K562 (cell line): ENCODE data around the gene MEIKIN. TPM values are rescaled to one million over a fixed set of nuclear protein-coding genes. Genes with fewer than 3 reads are reported as not detected.

Source experiments
- COPS2 ChIP-seq: fragments of 450-650 bp; conservative IDR thresholded peaks from 2 replicates; pipeline ENCODE4 v1.6.1; 2016; ENCODE audit warnings: mild to moderate bottlenecking, moderate library complexity
- CTBP1 ChIP-seq: fragments of 450-650 bp; IDR thresholded peaks from 2 replicates; pipeline ENCODE4 v1.6.1; 2016; ENCODE audit warnings: borderline replicate concordance
- ETS2 ChIP-seq: IDR thresholded peaks from 2 replicates; pipeline ENCODE4 v1.6.1; 2016; ENCODE audit warnings: borderline replicate concordance, missing genetic modification characterization, mild to moderate bottlenecking, moderate library complexity, missing compliant biosample characterization; ENCODE audit not compliant: poor library complexity, severe bottlenecking
- EZH2 ChIP-seq: IDR thresholded peaks from 2 replicates; pipeline ENCODE4 v1.6.1; 2012; ENCODE audit warnings: low read depth, mild to moderate bottlenecking, inconsistent platforms, low read length, borderline replicate concordance
- GATAD2A ChIP-seq: fragments of 450-650 bp; IDR thresholded peaks from 2 replicates; pipeline ENCODE4 v1.6.1; 2017
- GATAD2B ChIP-seq: fragments of 450-650 bp; IDR thresholded peaks from 2 replicates; pipeline ENCODE4 v1.6.1; 2017; ENCODE audit warnings: mild to moderate bottlenecking, borderline replicate concordance
- HBP1 ChIP-seq: fragments of 450-650 bp; formaldehyde crosslinking; IDR thresholded peaks from 2 replicates; pipeline ENCODE4 v1.4.0; 2022; ENCODE audit warnings: missing genetic modification characterization
- HDAC1 ChIP-seq, 2 experiments: fragments of 450-650 bp; IDR thresholded peaks; 2 replicates each; pipeline ENCODE4 v1.6.1; 2016 to 2017; ENCODE audit warnings: inconsistent platforms in 1 of 2, mild to moderate bottlenecking in 1 of 2, moderate library complexity in 1 of 2
- HDGF ChIP-seq: fragments of 450-650 bp; IDR thresholded peaks from 2 replicates; pipeline ENCODE4 v1.6.1; 2016
- HNRNPK ChIP-seq: fragments of 200-400 bp; formaldehyde crosslinking; IDR thresholded peaks from one replicate; pipeline ENCODE4 v1.6.1; 2018; ENCODE audit warnings: mild to moderate bottlenecking, low read depth, low read length; ENCODE audit not compliant: poor library complexity, severe bottlenecking
- KLF6 ChIP-seq: fragments of 250-450 bp; sonication (Bioruptor Pico); IDR thresholded peaks from 2 replicates; pipeline ENCODE4 v1.4.0; 2020; ENCODE audit warnings: mild to moderate bottlenecking, moderate library complexity, borderline replicate concordance
- NR2C1 ChIP-seq, 2 experiments: fragments of 450-650 bp; IDR thresholded peaks; 2 replicates each; pipeline ENCODE4 v1.6.1; 2017; ENCODE audit warnings: mild to moderate bottlenecking in 2 of 2, antibody characterized with exemption in 1 of 2, inconsistent platforms in 1 of 2, missing compliant biosample characterization in 1 of 2, missing genetic modification characterization in 1 of 2
- PHTF2 ChIP-seq: fragments of 250-450 bp; sonication (Bioruptor Pico); IDR thresholded peaks from 2 replicates; pipeline ENCODE4 v1.5.0; 2021; ENCODE audit warnings: mild to moderate bottlenecking
- RB1 ChIP-seq: fragments of 450-650 bp; IDR thresholded peaks from 2 replicates; pipeline ENCODE4 v1.6.1; 2017; ENCODE audit warnings: low read depth, mild to moderate bottlenecking
- RBBP5 ChIP-seq: fragments of 200-600 bp; sonication (generic); IDR thresholded peaks from 2 replicates; pipeline ENCODE4 v1.6.1; 2012; ENCODE audit warnings: borderline replicate concordance, mild to moderate bottlenecking, low read length, control low read depth, inconsistent platforms; ENCODE audit not compliant: insufficient read depth, poor library complexity, severe bottlenecking
- TAF7 ChIP-seq: fragments of 450-650 bp; IDR thresholded peaks from 2 replicates; pipeline ENCODE4 v1.6.1; 2016; ENCODE audit warnings: missing genetic modification characterization, missing compliant biosample characterization
- TCF15 ChIP-seq: fragments of 250-450 bp; sonication (Bioruptor Pico); IDR thresholded peaks from 2 replicates; pipeline ENCODE4 v1.8.0; 2022; ENCODE audit warnings: moderate library complexity, mild to moderate bottlenecking, inconsistent platforms
- ZKSCAN1 ChIP-seq: fragments of 150-350 bp; IDR thresholded peaks from 2 replicates; pipeline ENCODE4 v1.6.1; 2016; ENCODE audit warnings: low read depth, low read length
- ZNF134 ChIP-seq: fragments of 250-450 bp; sonication (Bioruptor Pico); conservative IDR thresholded peaks from 2 replicates; pipeline ENCODE4 v1.4.0; 2020
- ZNF232 ChIP-seq: sonication (generic); formaldehyde crosslinking; IDR thresholded peaks from 2 replicates; pipeline ENCODE4 v1.8.0; 2022; ENCODE audit warnings: mild to moderate bottlenecking, missing genetic modification reagents
- ZNF280A ChIP-seq: fragments of 450-650 bp; IDR thresholded peaks from 2 replicates; pipeline ENCODE4 v1.6.1; 2018; ENCODE audit warnings: mild to moderate bottlenecking, low read depth; ENCODE audit not compliant: partially characterized antibody
- polyA plus RNA-seq, 8 experiments: library from polyadenylated mRNA; depleted of rRNA in 4 of 8; stranded (reverse) in 5 of 8; unstranded in 3 of 8; fragments of >200 nt; fragmentation: Nextera tagmentation in 2 of 8; fragmentation: Illumina TruSeq in 1 of 8; extraction: Ambion mirVana in 2 of 8; extraction: Trizol in 1 of 8; gene quantifications; 2 replicates each; pipeline versions ENCODE4 v1.2.1 to v1.2.3, GENCODE V29; 2011 to 2014; ENCODE audit warnings: inconsistent platforms in 1 of 8, missing spikeins in 1 of 8
- total RNA-seq, 7 experiments: library from RNA; depleted of rRNA in 6 of 7; stranded (reverse); fragments of >200 nt in 6 of 7; fragmentation: Illumina TruSeq in 2 of 7; extraction: Trizol in 2 of 7; gene quantifications; 2 replicates each; pipeline versions ENCODE4 v1.2.1 to v1.2.3, GENCODE V29; 2011 to 2021; ENCODE audit warnings: low replicate concordance in 1 of 7
- TF ChIP-seq, protein P1 (sequence below): fragments of 450-650 bp; IDR thresholded peaks from 2 replicates; pipeline ENCODE4 v1.6.1; 2016; ENCODE audit warnings: borderline replicate concordance

The MEIKIN gene
- total and polyA plus RNA-seq, 9 of the 15 experiments (the other 6 are each of a cell fraction or from before 2014, with no cell fraction given), result 0.18 TPM; not detected in 8

GRCh38 chr5:131795879-131796792, 149.3 kb downstream of the MEIKIN start (continued):
- TF ChIP-seq GATAD2B (no peak), HBP1 (CRISPR knock-in tag) (no peak), NR2C1 (IDR thresholded peaks at IDR 0.05) (no peak), NR2C1 (tag; IDR thresholded peaks at IDR 0.05) (no peak), HDAC1 (IDR thresholded peaks at IDR 0.05) (peak in 1 of 2 experiments; percentile 59; a peak in 2 of 4 replicates), PHTF2 (CRISPR knock-in tag) (no peak), ZKSCAN1 (no peak), HNRNPK (no peak), ZNF134 (no peak), CTBP1 (no peak), ZNF280A (no peak), HDGF (no peak), TCF15 (CRISPR knock-in tag) (no peak), EZH2 (no peak), ZNF232 (CRISPR knock-in tag) (no peak), TAF7 (tag) (no peak), RBBP5 (peak; percentile 76), GATAD2A (no peak), KLF6 (no peak), COPS2 (no peak), ETS2 (no peak), RB1 (no peak; the same call in 1 of the 2 replicates)
- TF ChIP-seq, protein P1, sequence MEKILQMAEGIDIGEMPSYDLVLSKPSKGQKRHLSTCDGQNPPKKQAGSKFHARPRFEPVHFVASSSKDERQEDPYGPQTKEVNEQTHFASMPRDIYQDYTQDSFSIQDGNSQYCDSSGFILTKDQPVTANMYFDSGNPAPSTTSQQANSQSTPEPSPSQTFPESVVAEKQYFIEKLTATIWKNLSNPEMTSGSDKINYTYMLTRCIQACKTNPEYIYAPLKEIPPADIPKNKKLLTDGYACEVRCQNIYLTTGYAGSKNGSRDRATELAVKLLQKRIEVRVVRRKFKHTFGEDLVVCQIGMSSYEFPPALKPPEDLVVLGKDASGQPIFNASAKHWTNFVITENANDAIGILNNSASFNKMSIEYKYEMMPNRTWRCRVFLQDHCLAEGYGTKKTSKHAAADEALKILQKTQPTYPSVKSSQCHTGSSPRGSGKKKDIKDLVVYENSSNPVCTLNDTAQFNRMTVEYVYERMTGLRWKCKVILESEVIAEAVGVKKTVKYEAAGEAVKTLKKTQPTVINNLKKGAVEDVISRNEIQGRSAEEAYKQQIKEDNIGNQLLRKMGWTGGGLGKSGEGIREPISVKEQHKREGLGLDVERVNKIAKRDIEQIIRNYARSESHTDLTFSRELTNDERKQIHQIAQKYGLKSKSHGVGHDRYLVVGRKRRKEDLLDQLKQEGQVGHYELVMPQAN, result 0 out of 2 replicates have a peak, but pooled peaks have one; percentile 35
